H1 (cell line): ENCODE data around the gene LDLR. TPM values are rescaled to one million over a fixed set of nuclear protein-coding genes. Genes with fewer than 3 reads are reported as not detected.

ENCODE experiments used
- ASH2L ChIP-seq: fragments of 200-600, 300-600 bp; sonication (generic); IDR thresholded peaks from one replicate; pipeline ENCODE4 v1.7.1; 2017; ENCODE audit warnings: low read length
- BRCA1 ChIP-seq: IDR thresholded peaks from 2 replicates; pipeline ENCODE4 v1.6.1; 2012; ENCODE audit warnings: low read depth, low read length, improper control_type of control experiment
- CHD1 ChIP-seq: IDR thresholded peaks from 2 replicates; pipeline ENCODE4 v1.6.1; 2012; ENCODE audit warnings: low read depth, low read length, improper control_type of control experiment
- E2F6 ChIP-seq: IDR thresholded peaks from 2 replicates; pipeline ENCODE4 v1.6.1; 2012; ENCODE audit warnings: inconsistent platforms
- EZH2 ChIP-seq: fragments of 200-600 bp; sonication (generic); IDR thresholded peaks from 2 replicates; pipeline ENCODE4 v1.7.1; 2012; ENCODE audit warnings: low read depth, mild to moderate bottlenecking, moderate library complexity, low read length, inconsistent platforms; ENCODE audit not compliant: severe bottlenecking
- FOSL1 ChIP-seq: IDR thresholded peaks from 2 replicates; pipeline ENCODE4 v1.6.1; 2011; ENCODE audit warnings: mild to moderate bottlenecking, low read depth, low read length, moderate library complexity; ENCODE audit not compliant: insufficient read depth
- HDAC2 ChIP-seq, 2 experiments: fragments of 300-600 bp in 1 of 2; sonication (generic) in 1 of 2; IDR thresholded peaks; 2 replicates each; pipeline ENCODE4 v1.6.1; 2011 to 2012; ENCODE audit warnings: low read depth in 2 of 2, low read length in 2 of 2, mild to moderate bottlenecking in 2 of 2, moderate library complexity in 2 of 2, borderline replicate concordance in 1 of 2, inconsistent platforms in 1 of 2
- KDM4A ChIP-seq: IDR thresholded peaks from one replicate; pipeline ENCODE4 v1.7.1; 2012; ENCODE audit warnings: low read depth, mild to moderate bottlenecking, moderate library complexity, low read length, inconsistent platforms; ENCODE audit not compliant: severe bottlenecking
- MAFK ChIP-seq: IDR thresholded peaks from 2 replicates; pipeline ENCODE4 v1.6.1; 2012; ENCODE audit warnings: low read depth, mild to moderate bottlenecking, improper control_type of control experiment, low read length
- NANOG ChIP-seq: IDR thresholded peaks from 2 replicates; pipeline ENCODE4 v1.6.1; 2011; ENCODE audit warnings: low read length, low read depth, mild to moderate bottlenecking, inconsistent platforms; ENCODE audit not compliant: insufficient read depth, poor library complexity, severe bottlenecking
- NRF1 ChIP-seq: IDR thresholded peaks from 2 replicates; pipeline ENCODE4 v1.6.1; 2011; ENCODE audit warnings: mild to moderate bottlenecking, low read depth, low read length, improper control_type of control experiment
- PHF8 ChIP-seq: fragments of 200-600 bp; sonication (generic); conservative IDR thresholded peaks from 2 replicates; pipeline ENCODE4 v1.7.1; 2012; ENCODE audit warnings: low read depth, mild to moderate bottlenecking, inconsistent platforms, low read length, moderate library complexity
- POLR2A ChIP-seq, 2 experiments: IDR thresholded peaks; 1 replicate in 1 of 2; 2 replicates in 1 of 2; pipeline ENCODE4 v1.6.1; 2011; ENCODE audit warnings: low read depth in 2 of 2, low read length in 2 of 2, mild to moderate bottlenecking in 2 of 2; ENCODE audit errors: control extremely low read depth in 1 of 2
- POU5F1 ChIP-seq: IDR thresholded peaks from 2 replicates; pipeline ENCODE4 v1.6.1; 2011; ENCODE audit warnings: low read depth, mild to moderate bottlenecking, low read length, moderate library complexity
- RBBP5 ChIP-seq: IDR thresholded peaks from 2 replicates; pipeline ENCODE4 v1.7.1; 2012; ENCODE audit warnings: low read depth, mild to moderate bottlenecking, inconsistent platforms, low read length, moderate library complexity, borderline replicate concordance
- SIN3A ChIP-seq, 2 experiments: IDR thresholded peaks in 1 of 2; conservative IDR thresholded peaks in 1 of 2; 2 replicates each; pipeline ENCODE4 v1.6.1; 2011 to 2012; ENCODE audit warnings: low read length in 2 of 2, improper control_type of control experiment in 1 of 2, low read depth in 1 of 2, mild to moderate bottlenecking in 1 of 2
- SIX5 ChIP-seq: IDR thresholded peaks from 2 replicates; pipeline ENCODE4 v1.6.1; 2011; ENCODE audit warnings: mild to moderate bottlenecking, low read depth, low read length
- TAF1 ChIP-seq: IDR thresholded peaks from 2 replicates; pipeline ENCODE4 v1.6.1; 2011; ENCODE audit warnings: mild to moderate bottlenecking, low read depth, low read length
- TAF7 ChIP-seq: optimal IDR thresholded peaks from 2 replicates; pipeline ENCODE3; 2011; ENCODE audit warnings: low read depth, mild to moderate bottlenecking, inconsistent platforms, low read length, moderate library complexity, borderline replicate concordance
- TEAD4 ChIP-seq: IDR thresholded peaks from 2 replicates; pipeline ENCODE4 v1.6.1; 2012; ENCODE audit warnings: low read depth, low read length, inconsistent platforms, mixed read lengths
- USF2 ChIP-seq: IDR thresholded peaks from 2 replicates; pipeline ENCODE4 v1.6.1; 2011; ENCODE audit warnings: low read length, improper control_type of control experiment
- ZNF274 ChIP-seq: IDR thresholded peaks from 2 replicates; pipeline ENCODE4 v1.7.0; 2012; ENCODE audit warnings: low read length, borderline replicate concordance; ENCODE audit errors: extremely low read depth
- polyA plus RNA-seq, 7 experiments: library from polyadenylated mRNA; depleted of rRNA in 3 of 7; stranded (reverse) in 5 of 7; unstranded in 2 of 7; fragments of >200 nt in 5 of 7; fragments of 200-250 nt in 2 of 7; gene quantifications; 1 replicate in 5 of 7; 2 replicates in 1 of 7; 4 replicates in 1 of 7; pipeline versions ENCODE4 v1.2.1 to v1.2.3, GENCODE V29; 2011 to 2013; ENCODE audit warnings: missing spikeins in 2 of 7, mixed read lengths in 2 of 7
- total RNA-seq: library from RNA; stranded (reverse); fragmentation: NEBNext Ultra II Directional; extraction: Animal tissue kit (Norgen Biotek cat#: 25700); gene quantifications from 2 replicates; pipeline ENCODE4 v1.2.1, GENCODE V29; 2021

Gene LDLR
- total and polyA plus RNA-seq, 2 of the 8 experiments (the other 6 are each of a cell fraction or from before 2014, with no cell fraction given) = 70.1 to 118 TPM

GRCh38 chr19:11089254-11090013 is at the start of gene LDLR (continued):
- peak; percentile 52 for TF ChIP-seq PHF8
- no peak for TF ChIP-seq FOSL1
- no peak for TF ChIP-seq CHD1
- TF ChIP-seq POLR2A (IDR thresholded peaks at IDR 0.05; ENCODE audit: control extremely low read depth in 1 of 2, low read depth in 2 of 2, low read length in 2 of 2) = peak; percentile 84 to 85
- peak; percentile 11 for TF ChIP-seq ASH2L
- TF ChIP-seq ZNF274 = no peak
- peak; percentile 47; the same call in 1 of the 2 replicates for TF ChIP-seq E2F6
- no peak for TF ChIP-seq USF2
- TF ChIP-seq BRCA1 = no peak
- TF ChIP-seq TAF1 = peak; percentile 90
- no peak for TF ChIP-seq MAFK
- TF ChIP-seq POU5F1 = no peak
- no peak for TF ChIP-seq NRF1
- no peak for TF ChIP-seq NANOG
- no peak for TF ChIP-seq EZH2
- no peak for TF ChIP-seq TEAD4
- no peak for TF ChIP-seq RBBP5
- no peak; a peak in 1 of 4 replicates for TF ChIP-seq SIN3A (conservative IDR thresholded peaks at IDR 0.05 in 1 of 2, IDR thresholded peaks at IDR 0.05 in 1 of 2; ENCODE audit: low read depth in 1 of 2, low read length in 2 of 2)
- TF ChIP-seq HDAC2 (IDR thresholded peaks at IDR 0.05; ENCODE audit: borderline replicate concordance in 1 of 2, low read depth in 2 of 2, low read length in 2 of 2) = peak in 1 of 2 experiments; percentile 92; a peak in 2 of 4 replicates
- peak; percentile 42 for TF ChIP-seq KDM4A
- TF ChIP-seq SIX5 = no peak
- TF ChIP-seq TAF7 = peak; percentile 71
